ENCODE results near the gene NOB1.
"Not testable (repeated sequence)": the region's sequence is repeated elsewhere in the genome, so short reads cannot be mapped to it uniquely, and the experiment has no call there.

- TF ChIP-seq TEAD2 (tag; IDR thresholded peaks at IDR 0.05); HMG20A (CRISPR knock-in tag; conservative IDR thresholded peaks at IDR 0.05); HDAC6 (IDR thresholded peaks at IDR 0.05; ENCODE audit: low read depth, low read length); ETS1 (conservative IDR thresholded peaks at IDR 0.05; ENCODE audit: control insufficient read depth, low read depth, low read length); TEAD4 (IDR thresholded peaks at IDR 0.05; ENCODE audit: low read length); TEAD4 (CRISPR knock-in tag; IDR thresholded peaks at IDR 0.05; ENCODE audit: borderline replicate concordance); PHB2 (IDR thresholded peaks at IDR 0.05; ENCODE audit: low read depth); CTCF (IDR thresholded peaks at IDR 0.05 in 2 of 3, conservative IDR thresholded peaks at IDR 0.05 in 1 of 3; ENCODE audit: insufficient read depth in 2 of 3, low read depth in 1 of 3, low read length in 3 of 3); FOXO4 (CRISPR knock-in tag; IDR thresholded peaks at IDR 0.05); ZNF696 (CRISPR knock-in tag; conservative IDR thresholded peaks at IDR 0.05); HBP1 (CRISPR knock-in tag; IDR thresholded peaks at IDR 0.05); CXXC5 (CRISPR knock-in tag; IDR thresholded peaks at IDR 0.05): not testable (repeated sequence)
These were observed 2.6 kb upstream of the NOB1 start for GRCh38 chr16:69757375-69757774.

Measured in K562 (cell line).